Effector memory CD8-positive, alpha-beta T cell (primary cell): ENCODE data around the gene HEPHL1.

Experiments
- ATAC-seq: fragments of 150-1000 bp; cut with Tn5 transposase; replicated peaks from 2 replicates; pipeline ENCODE4 v1.10.0; 2021; ENCODE audit warnings: mild to moderate bottlenecking, moderate library complexity
- DNase-seq, 3 experiments: peaks; one replicate each; pipeline ENCODE4 v3.0.0; 2021
- H3K27ac Mint-ChIP-seq, 2 donors: one replicate each; pipeline ENCODE4 v1.8.0; 2022; ENCODE audit warnings: mild to moderate bottlenecking in 2 of 2, mixed read lengths in 2 of 2, moderate library complexity in 2 of 2
- H3K27me3 Mint-ChIP-seq, 2 donors: one replicate each; pipeline ENCODE4 v1.8.0; 2022; ENCODE audit warnings: mixed read lengths in 2 of 2
- H3K36me3 Mint-ChIP-seq: one replicate; pipeline ENCODE4 v1.8.0; 2022; ENCODE audit warnings: mild to moderate bottlenecking, moderate library complexity, mixed read lengths; ENCODE audit not compliant: insufficient read depth
- H3K4me1 Mint-ChIP-seq, 2 donors: one replicate each; pipeline ENCODE4 v1.8.0; 2022; ENCODE audit warnings: low read depth in 2 of 2, mixed read lengths in 2 of 2
- H3K4me3 Mint-ChIP-seq, 2 donors: one replicate each; pipeline ENCODE4 v1.8.0; 2022; ENCODE audit warnings: mild to moderate bottlenecking in 2 of 2, mixed read lengths in 2 of 2, moderate library complexity in 2 of 2
- H3K9me3 Mint-ChIP-seq, 2 donors: one replicate each; pipeline ENCODE4 v1.8.0; 2022; ENCODE audit warnings: mixed read lengths in 2 of 2

Gene HEPHL1

GRCh38 chr11:94030059-94030458 lies 8.9 kb downstream of the HEPHL1 start:
- peaks cover 8% of the 10 kb centered on the region in 2 donors for H3K9me3 Mint-ChIP-seq
- ATAC-seq (no peak), DNase-seq (no peak)
- H3K27me3 Mint-ChIP-seq: peaks cover 24 to 31% of the 10 kb centered on the region in 2 donors
- H3K36me3 Mint-ChIP-seq: no peaks in the 10 kb centered on the region
- H3K4me1 Mint-ChIP-seq: no peaks in the 10 kb centered on the region
- H3K4me3 Mint-ChIP-seq: no peak overlapping the region
- no peak overlapping the region for H3K27ac Mint-ChIP-seq

- no peak for ATAC-seq
- no peak overlapping the region for H3K4me3 Mint-ChIP-seq
These were observed 10.5 kb downstream of the HEPHL1 start for GRCh38 chr11:94031625-94032024.

GRCh38 chr11:94032066-94032465 lies 10.9 kb downstream of the HEPHL1 start:
- H3K4me3 Mint-ChIP-seq: no peak overlapping the region
- peaks cover 15 to 26% of the 10 kb centered on the region in 2 donors for H3K27me3 Mint-ChIP-seq
- DNase-seq (no peak), ATAC-seq (no peak)
- no peak overlapping the region for H3K27ac Mint-ChIP-seq
- peaks cover 3 to 6% of the 10 kb centered on the region in 2 donors for H3K9me3 Mint-ChIP-seq
- no peaks in the 10 kb centered on the region for H3K36me3 Mint-ChIP-seq
- H3K4me1 Mint-ChIP-seq: no peaks in the 10 kb centered on the region

More at GRCh38 chr11:94031625-94032024, 10.5 kb downstream of the HEPHL1 start:
- peaks cover 19 to 26% of the 10 kb centered on the region in 2 donors for H3K27me3 Mint-ChIP-seq
- H3K4me1 Mint-ChIP-seq: no peaks in the 10 kb centered on the region
- no peaks in the 10 kb centered on the region for H3K36me3 Mint-ChIP-seq
- no peak for DNase-seq
- H3K9me3 Mint-ChIP-seq: peaks cover 6 to 8% of the 10 kb centered on the region in 2 donors
- H3K27ac Mint-ChIP-seq: no peak overlapping the region

GRCh38 chr11:94032725-94033124 lies 11.6 kb downstream of the HEPHL1 start:
- peaks cover 13 to 26% of the 10 kb centered on the region in 2 donors for H3K27me3 Mint-ChIP-seq
- no peak overlapping the region for H3K27ac Mint-ChIP-seq
- H3K4me1 Mint-ChIP-seq: no peaks in the 10 kb centered on the region
- no peak overlapping the region for H3K4me3 Mint-ChIP-seq
- DNase-seq (no peak), ATAC-seq (no peak)
- H3K9me3 Mint-ChIP-seq: no peaks in the 10 kb centered on the region
- no peaks in the 10 kb centered on the region for H3K36me3 Mint-ChIP-seq

- Mint-ChIP-seq H3K4me1 (no peaks in the 10 kb centered on the region), H3K9me3 (no peaks in the 10 kb centered on the region), H3K4me3 (no peak overlapping the region), H3K36me3 (no peaks in the 10 kb centered on the region), H3K27ac (no peak overlapping the region), H3K27me3 (peaks cover 13 to 26% of the 10 kb centered on the region in 2 donors)
- ATAC-seq (no peak), DNase-seq (no peak)
These were observed 13.1 kb downstream of the HEPHL1 start for GRCh38 chr11:94034207-94034606.

- no peak for DNase-seq
- H3K27me3 Mint-ChIP-seq: peaks cover 13 to 26% of the 10 kb centered on the region in 2 donors
- no peaks in the 10 kb centered on the region for H3K36me3 Mint-ChIP-seq
- ATAC-seq: no peak
- no peaks in the 10 kb centered on the region for H3K4me1 Mint-ChIP-seq
- H3K27ac Mint-ChIP-seq: no peak overlapping the region
- no peak overlapping the region for H3K4me3 Mint-ChIP-seq
- no peaks in the 10 kb centered on the region for H3K9me3 Mint-ChIP-seq
These were observed 14.9 kb downstream of the HEPHL1 start for GRCh38 chr11:94036096-94036495.

- H3K27me3 Mint-ChIP-seq: peaks cover 0 to 15% of the 10 kb centered on the region in 2 donors
- no peaks in the 10 kb centered on the region for H3K4me1 Mint-ChIP-seq
- H3K4me3 Mint-ChIP-seq: no peak overlapping the region
- no peak overlapping the region for H3K27ac Mint-ChIP-seq
- peaks cover 3 to 8% of the 10 kb centered on the region in 2 donors for H3K9me3 Mint-ChIP-seq
- no peaks in the 10 kb centered on the region for H3K36me3 Mint-ChIP-seq
- DNase-seq: no peak
- ATAC-seq: no peak
These were observed 22.1 kb downstream of the HEPHL1 start for GRCh38 chr11:94043241-94043640.

GRCh38 chr11:94046796-94047195 lies 25.6 kb downstream of the HEPHL1 start:
- H3K36me3 Mint-ChIP-seq: no peaks in the 10 kb centered on the region
- peaks cover 3 to 8% of the 10 kb centered on the region in 2 donors for H3K9me3 Mint-ChIP-seq
- H3K27ac Mint-ChIP-seq: no peak overlapping the region
- H3K27me3 Mint-ChIP-seq: peaks cover 0 to 15% of the 10 kb centered on the region in 2 donors
- DNase-seq: no peak
- no peaks in the 10 kb centered on the region for H3K4me1 Mint-ChIP-seq
- no peak for ATAC-seq
- H3K4me3 Mint-ChIP-seq: no peak overlapping the region

GRCh38 chr11:94048032-94048709 lies 27.0 kb downstream of the HEPHL1 start:
- ATAC-seq (no peak), DNase-seq (no peak)
- no peaks in the 10 kb centered on the region for H3K36me3 Mint-ChIP-seq
- H3K27ac Mint-ChIP-seq: no peak overlapping the region
- peaks cover 3 to 8% of the 10 kb centered on the region in 2 donors for H3K9me3 Mint-ChIP-seq
- no peaks in the 10 kb centered on the region for H3K4me1 Mint-ChIP-seq
- peaks cover 3 to 15% of the 10 kb centered on the region in 2 donors for H3K27me3 Mint-ChIP-seq
- no peak overlapping the region for H3K4me3 Mint-ChIP-seq

GRCh38 chr11:94049351-94049750 lies 28.2 kb downstream of the HEPHL1 start:
- Mint-ChIP-seq H3K27ac (no peak overlapping the region), H3K4me3 (no peak overlapping the region), H3K9me3 (peaks cover 3 to 5% of the 10 kb centered on the region in 2 donors), H3K4me1 (no peaks in the 10 kb centered on the region), H3K27me3 (peaks cover 15% of the 10 kb centered on the region in 2 donors), H3K36me3 (no peaks in the 10 kb centered on the region)
- ATAC-seq (no peak), DNase-seq (no peak)

GRCh38 chr11:94058630-94059029 lies 37.5 kb downstream of the HEPHL1 start:
- DNase-seq (no peak), ATAC-seq (no peak)
- Mint-ChIP-seq H3K27ac (no peak overlapping the region), H3K27me3 (peaks cover 18 to 30% of the 10 kb centered on the region in 2 donors), H3K9me3 (peaks cover 0 to 2% of the 10 kb centered on the region in 2 donors), H3K36me3 (no peaks in the 10 kb centered on the region), H3K4me3 (no peak overlapping the region), H3K4me1 (no peaks in the 10 kb centered on the region)

GRCh38 chr11:94059065-94059464 lies 37.9 kb downstream of the HEPHL1 start:
- ATAC-seq (no peak), DNase-seq (no peak)
- H3K4me1 Mint-ChIP-seq: no peaks in the 10 kb centered on the region
- H3K4me3 Mint-ChIP-seq: no peak overlapping the region
- no peaks in the 10 kb centered on the region for H3K36me3 Mint-ChIP-seq
- H3K27ac Mint-ChIP-seq: no peak overlapping the region
- peaks cover 20 to 26% of the 10 kb centered on the region in 2 donors for H3K27me3 Mint-ChIP-seq
- H3K9me3 Mint-ChIP-seq: no peaks in the 10 kb centered on the region

- no peak overlapping the region for H3K4me3 Mint-ChIP-seq
- no peak for DNase-seq
- H3K36me3 Mint-ChIP-seq: no peaks in the 10 kb centered on the region
- no peak overlapping the region for H3K27ac Mint-ChIP-seq
- no peaks in the 10 kb centered on the region for H3K4me1 Mint-ChIP-seq
- no peaks in the 10 kb centered on the region for H3K9me3 Mint-ChIP-seq
- ATAC-seq: no peak
- peaks cover 20 to 27% of the 10 kb centered on the region in 2 donors for H3K27me3 Mint-ChIP-seq
These were observed 39.2 kb downstream of the HEPHL1 start for GRCh38 chr11:94060401-94060800.

GRCh38 chr11:94062360-94062759 lies 41.2 kb downstream of the HEPHL1 start:
- Mint-ChIP-seq H3K9me3 (no peaks in the 10 kb centered on the region), H3K27ac (no peak overlapping the region), H3K4me3 (no peak overlapping the region), H3K4me1 (no peaks in the 10 kb centered on the region), H3K27me3 (peaks cover 20 to 27% of the 10 kb centered on the region in 2 donors), H3K36me3 (no peaks in the 10 kb centered on the region)
- ATAC-seq (no peak), DNase-seq (no peak)
